Karpas-422 (cell line): Measurements from ENCODE around the gene ITSN1. TPM values are rescaled to one million over a fixed set of nuclear protein-coding genes. Genes with fewer than 3 reads are reported as not detected.

ENCODE experiments used
- DNase-seq: peaks from one replicate; pipeline ENCODE4 v3.0.0-alpha.2; 2015
- H2AFZ ChIP-seq: fragments of 200-600 bp; sonication (generic); 2 replicates; pipeline ENCODE4 v1.6.1; 2014; ENCODE audit warnings: antibody characterized with exemption, low read length, mixed read lengths
- H3K27ac ChIP-seq: fragments of 200-600 bp; sonication (generic); 2 replicates; pipeline ENCODE4 v1.5.1; 2014; ENCODE audit warnings: mild to moderate bottlenecking, low read length, moderate library complexity
- H3K27me3 ChIP-seq: fragments of 200-600 bp; sonication (generic); 2 replicates; pipeline ENCODE4 v1.6.1; 2014; ENCODE audit warnings: low read length, mixed read lengths
- H3K36me3 ChIP-seq: fragments of 200-600 bp; sonication (generic); 2 replicates; pipeline ENCODE4 v1.6.1; 2014; ENCODE audit warnings: low read length, mixed read lengths; ENCODE audit not compliant: insufficient read depth
- H3K4me1 ChIP-seq: fragments of 200-600 bp; sonication (generic); 2 replicates; pipeline ENCODE4 v1.6.1; 2014; ENCODE audit warnings: mild to moderate bottlenecking, low read length, mixed read lengths
- H3K4me2 ChIP-seq: fragments of 200-600 bp; sonication (generic); 2 replicates; pipeline ENCODE4 v1.6.1; 2014; ENCODE audit warnings: low read length, low read depth, mild to moderate bottlenecking; ENCODE audit not compliant: poor library complexity, severe bottlenecking
- H3K4me3 ChIP-seq: fragments of 200-600 bp; sonication (generic); 2 replicates; pipeline ENCODE4 v1.5.1; 2014; ENCODE audit warnings: mild to moderate bottlenecking, antibody characterized with exemption, low read length, mixed read lengths
- H3K79me2 ChIP-seq: fragments of 200-600 bp; sonication (generic); 2 replicates; pipeline ENCODE4 v1.6.1; 2014; ENCODE audit warnings: mild to moderate bottlenecking, low read length, mixed read lengths
- H3K9ac ChIP-seq: fragments of 200-600 bp; sonication (generic); 2 replicates; pipeline ENCODE4 v1.6.0; 2014; ENCODE audit warnings: low read length
- H3K9me2 ChIP-seq: fragments of 200-600 bp; sonication (generic), shearing (Covaris generic); replicated peaks from 2 replicates; pipeline ENCODE4 v1.6.0; 2014; ENCODE audit warnings: mild to moderate bottlenecking, low read length, moderate library complexity; ENCODE audit not compliant: insufficient read depth
- H3K9me3 ChIP-seq: fragments of 300-700, 200-600 bp; sonication (generic); 2 replicates; pipeline ENCODE4 v1.6.1; 2014; ENCODE audit warnings: low read length, mixed read lengths
- H4K20me1 ChIP-seq: fragments of 200-600 bp; sonication (generic); 2 replicates; pipeline ENCODE4 v1.6.1; 2014; ENCODE audit warnings: mild to moderate bottlenecking, antibody characterized with exemption, low read length, low read depth; ENCODE audit not compliant: insufficient read depth
- total RNA-seq: library from RNA; depleted of rRNA; stranded (reverse); fragments of >200 nt; shearing (Covaris generic); gene quantifications from 2 replicates; pipeline ENCODE4 v1.2.3, GENCODE V29; 2014; ENCODE audit warnings: low replicate concordance

The ITSN1 gene
- total RNA-seq, 1 experiment from 2014 or later, result 2.3 TPM

- H3K9me3 ChIP-seq, result no peaks in the 10 kb centered on the region
- H3K9me2 ChIP-seq, result no peaks in the 10 kb centered on the region
- H4K20me1 ChIP-seq, result no peaks in the 10 kb centered on the region
- no peaks in the 10 kb centered on the region for H3K27me3 ChIP-seq
- H3K36me3 ChIP-seq, result no peaks in the 10 kb centered on the region
- no peak overlapping the region for H2AFZ ChIP-seq
- no peaks in the 10 kb centered on the region for H3K79me2 ChIP-seq
- no peak for DNase-seq
- H3K4me2 ChIP-seq, result no peak overlapping the region
- H3K27ac ChIP-seq, result no peak overlapping the region
- no peak overlapping the region for H3K4me3 ChIP-seq
- H3K9ac ChIP-seq, result no peak overlapping the region
- H3K4me1 ChIP-seq, result peaks cover 14% of the 10 kb centered on the region
Observed at GRCh38 chr21:33762803-33763581, 120.7 kb downstream of the ITSN1 start.

GRCh38 chr21:33763582-33763899 lies 121.2 kb downstream of the ITSN1 start:
- Histone ChIP-seq H3K36me3 (no peaks in the 10 kb centered on the region), H3K9ac (no peak overlapping the region), H2AFZ (no peak overlapping the region), H3K4me3 (no peak overlapping the region), H3K9me2 (no peaks in the 10 kb centered on the region), H4K20me1 (no peaks in the 10 kb centered on the region), H3K4me1 (peaks cover 14% of the 10 kb centered on the region), H3K27ac (no peak overlapping the region), H3K4me2 (no peak overlapping the region), H3K27me3 (no peaks in the 10 kb centered on the region), H3K79me2 (no peaks in the 10 kb centered on the region), H3K9me3 (no peaks in the 10 kb centered on the region)
- no peak for DNase-seq

- Histone ChIP-seq H2AFZ (no peak overlapping the region), H3K9me3 (no peaks in the 10 kb centered on the region), H3K9me2 (no peaks in the 10 kb centered on the region), H4K20me1 (no peaks in the 10 kb centered on the region), H3K4me2 (no peak overlapping the region), H3K4me3 (no peak overlapping the region), H3K4me1 (peaks cover 14% of the 10 kb centered on the region), H3K27me3 (no peaks in the 10 kb centered on the region), H3K79me2 (no peaks in the 10 kb centered on the region), H3K36me3 (no peaks in the 10 kb centered on the region), H3K27ac (no peak overlapping the region), H3K9ac (no peak overlapping the region)
- DNase-seq, result no peak
Observed at GRCh38 chr21:33767236-33767635, 124.9 kb downstream of the ITSN1 start.

GRCh38 chr21:33767960-33768359 lies 125.7 kb downstream of the ITSN1 start:
- Histone ChIP-seq H3K79me2 (no peaks in the 10 kb centered on the region), H3K27me3 (no peaks in the 10 kb centered on the region), H3K36me3 (no peaks in the 10 kb centered on the region), H3K4me1 (peaks cover 14% of the 10 kb centered on the region), H3K4me3 (no peak overlapping the region), H3K27ac (no peak overlapping the region), H3K9me3 (no peaks in the 10 kb centered on the region), H2AFZ (no peak overlapping the region), H3K9ac (no peak overlapping the region), H3K4me2 (no peak overlapping the region), H4K20me1 (no peaks in the 10 kb centered on the region), H3K9me2 (no peaks in the 10 kb centered on the region)
- DNase-seq, result no peak

GRCh38 chr21:33769057-33769456 lies 126.8 kb downstream of the ITSN1 start:
- Histone ChIP-seq H3K4me3 (no peak overlapping the region), H3K9me3 (no peaks in the 10 kb centered on the region), H3K4me1 (peaks cover 8% of the 10 kb centered on the region), H4K20me1 (no peaks in the 10 kb centered on the region), H3K4me2 (no peak overlapping the region), H3K36me3 (no peaks in the 10 kb centered on the region), H3K79me2 (no peaks in the 10 kb centered on the region), H3K27me3 (no peaks in the 10 kb centered on the region), H2AFZ (no peak overlapping the region), H3K27ac (no peak overlapping the region), H3K9me2 (no peaks in the 10 kb centered on the region), H3K9ac (no peak overlapping the region)
- no peak for DNase-seq

- DNase-seq, result no peak
- H3K9me2 ChIP-seq, result no peaks in the 10 kb centered on the region
- H3K4me3 ChIP-seq, result no peak overlapping the region
- H4K20me1 ChIP-seq, result no peaks in the 10 kb centered on the region
- H3K79me2 ChIP-seq, result no peaks in the 10 kb centered on the region
- H3K9me3 ChIP-seq, result no peaks in the 10 kb centered on the region
- no peaks in the 10 kb centered on the region for H3K27me3 ChIP-seq
- H2AFZ ChIP-seq, result no peak overlapping the region
- no peaks in the 10 kb centered on the region for H3K36me3 ChIP-seq
- no peaks in the 10 kb centered on the region for H3K4me1 ChIP-seq
- H3K9ac ChIP-seq, result no peak overlapping the region
- H3K27ac ChIP-seq, result no peak overlapping the region
- no peak overlapping the region for H3K4me2 ChIP-seq
Observed at GRCh38 chr21:33770542-33770941, 128.2 kb downstream of the ITSN1 start.

- Histone ChIP-seq H3K4me2 (no peak overlapping the region), H4K20me1 (no peaks in the 10 kb centered on the region), H2AFZ (no peak overlapping the region), H3K9me2 (no peaks in the 10 kb centered on the region), H3K4me3 (no peak overlapping the region), H3K79me2 (no peaks in the 10 kb centered on the region), H3K36me3 (no peaks in the 10 kb centered on the region), H3K4me1 (no peaks in the 10 kb centered on the region), H3K27ac (no peak overlapping the region), H3K9me3 (no peaks in the 10 kb centered on the region), H3K27me3 (no peaks in the 10 kb centered on the region), H3K9ac (no peak overlapping the region)
- no peak for DNase-seq
Observed at GRCh38 chr21:33771976-33772375, 129.7 kb downstream of the ITSN1 start.

- no peaks in the 10 kb centered on the region for H3K9me2 ChIP-seq
- no peak overlapping the region for H3K4me3 ChIP-seq
Observed at GRCh38 chr21:33774551-33774950, 132.2 kb downstream of the ITSN1 start.

More at GRCh38 chr21:33774551-33774950, 132.2 kb downstream of the ITSN1 start:
- Histone ChIP-seq H3K4me1 (no peaks in the 10 kb centered on the region), H4K20me1 (no peaks in the 10 kb centered on the region), H3K9me3 (no peaks in the 10 kb centered on the region), H3K27ac (no peak overlapping the region), H3K9ac (no peak overlapping the region), H3K27me3 (no peaks in the 10 kb centered on the region), H3K4me2 (no peak overlapping the region), H2AFZ (no peak overlapping the region), H3K79me2 (no peaks in the 10 kb centered on the region), H3K36me3 (no peaks in the 10 kb centered on the region)
- DNase-seq, result no peak
